ENCODE measurements around the gene TPM3.
"Not testable (repeated sequence)": the region's sequence is repeated elsewhere in the genome, so short reads cannot be mapped to it uniquely, and the experiment has no call there.

The TPM3 gene

DNA sequence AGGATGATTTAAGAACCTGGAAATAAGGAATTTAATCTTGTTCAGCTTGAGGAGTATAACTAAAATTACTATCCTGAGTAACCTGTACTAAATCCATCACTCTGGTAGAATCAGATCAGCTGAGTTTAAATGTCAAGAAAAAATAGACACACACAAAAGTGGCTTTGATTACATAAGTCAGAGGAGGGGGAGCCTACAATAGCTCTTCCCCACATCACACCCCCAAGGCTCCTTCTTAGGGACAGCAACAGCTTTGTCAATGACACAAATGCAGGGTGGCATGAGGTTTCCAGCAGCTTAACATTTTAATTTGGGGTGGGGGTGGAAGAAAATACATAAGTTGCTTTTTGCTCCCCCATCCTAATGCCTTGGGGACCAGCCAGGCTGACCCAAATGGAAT, 24.4 kb downstream of the TPM3 start:
- Mint-ChIP-seq H3K4me3 (no peak overlapping the region), H3K36me3 (ENCODE audit: low read depth) (peaks cover 87% of the 10 kb centered on the region), H3K4me1 (ENCODE audit: low read depth) (peaks cover 42% of the 10 kb centered on the region), H3K27me3 (no peaks in the 10 kb centered on the region), H3K9me3 (no peaks in the 10 kb centered on the region), H3K27ac (no peak overlapping the region)

- Mint-ChIP-seq H3K9me3 (no peaks in the 10 kb centered on the region), H3K36me3 (ENCODE audit: low read depth) (peaks cover 87% of the 10 kb centered on the region), H3K27me3 (no peaks in the 10 kb centered on the region), H3K27ac (no peak overlapping the region), H3K4me3 (no peak overlapping the region), H3K4me1 (ENCODE audit: low read depth) (peaks cover 36% of the 10 kb centered on the region)
These were observed 25.7 kb downstream of the TPM3 start for GRCh38 chr1:154166207-154166606.

- Mint-ChIP-seq H3K4me3 (peak overlapping the region; percentile 25), H3K9me3 (no peaks in the 10 kb centered on the region), H3K27me3 (no peaks in the 10 kb centered on the region), H3K27ac (peak overlapping the region; percentile 95), H3K36me3 (ENCODE audit: low read depth) (peaks cover 98% of the 10 kb centered on the region), H3K4me1 (ENCODE audit: low read depth) (peaks cover 71% of the 10 kb centered on the region)
These were observed 32.3 kb downstream of the TPM3 start for GRCh38 chr1:154159554-154159953.

DNA sequence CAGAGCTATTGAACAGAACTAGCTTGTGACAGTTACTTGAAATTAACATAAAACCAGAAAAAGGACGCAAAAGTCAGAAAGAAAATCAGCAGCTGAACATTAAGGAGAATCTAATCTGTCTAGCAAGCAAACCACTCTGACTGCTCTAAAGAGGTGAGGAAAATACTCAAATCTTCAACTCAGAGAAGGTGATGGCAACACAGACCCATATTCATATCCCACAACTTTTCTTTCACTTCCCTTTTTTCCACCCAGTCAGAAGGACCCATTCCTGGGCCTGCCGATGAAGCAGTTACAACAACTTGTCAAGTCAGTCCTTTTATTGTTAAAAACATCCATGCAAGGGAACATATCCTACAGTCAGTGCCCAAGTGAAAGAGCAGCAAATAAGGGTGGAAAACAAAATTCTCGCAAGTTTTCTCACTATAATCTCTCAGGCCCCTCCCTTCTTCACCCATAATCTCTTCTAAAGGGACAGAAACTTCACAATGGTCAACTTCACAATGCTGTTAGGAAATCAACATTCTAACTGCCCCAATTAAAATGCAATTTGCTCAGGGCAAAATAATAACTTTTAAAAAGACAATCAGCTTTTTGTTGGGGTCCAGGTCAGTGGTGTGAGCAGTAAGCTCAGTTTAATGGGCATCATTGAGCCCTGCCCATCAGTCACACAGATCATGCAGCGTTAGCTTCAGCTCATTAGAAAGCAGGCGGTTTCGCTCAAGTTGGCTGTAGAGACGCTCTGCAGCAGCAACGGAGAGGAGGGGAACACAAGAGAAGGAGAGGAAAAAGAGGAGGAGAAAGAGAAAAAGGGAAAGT, 33.4 kb downstream of the TPM3 start:
- Mint-ChIP-seq H3K27me3 (no peaks in the 10 kb centered on the region), H3K27ac (peak overlapping the region; percentile 95), H3K36me3 (ENCODE audit: low read depth) (peaks cover 97% of the 10 kb centered on the region), H3K4me1 (ENCODE audit: low read depth) (peaks cover 79% of the 10 kb centered on the region), H3K9me3 (no peaks in the 10 kb centered on the region), H3K4me3 (peak overlapping the region; percentile 74)

- Mint-ChIP-seq H3K36me3 (ENCODE audit: low read depth) (peaks cover 89% of the 10 kb centered on the region), H3K9me3 (no peaks in the 10 kb centered on the region), H3K4me1 (ENCODE audit: low read depth) (peaks cover 79% of the 10 kb centered on the region), H3K4me3 (peak overlapping the region; percentile 74), H3K27me3 (no peaks in the 10 kb centered on the region), H3K27ac (peak overlapping the region; percentile 95)
These were observed 34.2 kb downstream of the TPM3 start for GRCh38 chr1:154157520-154158306.

DNA sequence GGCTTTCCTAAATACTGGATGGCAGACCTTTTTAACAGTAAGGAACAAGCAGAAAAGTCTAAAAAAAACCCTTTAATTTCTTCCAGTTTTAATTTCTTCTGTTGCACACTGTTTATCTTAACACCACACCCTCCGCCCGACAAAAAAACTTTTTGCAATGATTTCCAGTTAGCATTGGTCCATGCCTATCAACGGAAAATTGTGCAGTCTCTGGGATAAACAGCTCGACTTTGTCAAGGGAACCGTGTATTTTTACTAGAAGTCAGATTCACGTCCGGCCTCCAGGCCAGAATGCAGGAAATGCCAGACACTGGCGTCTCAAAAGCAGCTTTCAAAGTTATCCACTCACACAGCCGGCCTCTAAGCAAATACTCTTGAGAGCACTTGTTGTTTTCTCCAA, 36.6 kb downstream of the TPM3 start:
- H3K27me3 Mint-ChIP-seq, result no peaks in the 10 kb centered on the region
- peaks cover 64% of the 10 kb centered on the region for H3K36me3 Mint-ChIP-seq (ENCODE audit: low read depth)
- no peak overlapping the region for H3K4me3 Mint-ChIP-seq
- peak overlapping the region; percentile 65 for H3K27ac Mint-ChIP-seq
- H3K4me1 Mint-ChIP-seq (ENCODE audit: low read depth), result peaks cover 63% of the 10 kb centered on the region
- no peaks in the 10 kb centered on the region for H3K9me3 Mint-ChIP-seq

DNA sequence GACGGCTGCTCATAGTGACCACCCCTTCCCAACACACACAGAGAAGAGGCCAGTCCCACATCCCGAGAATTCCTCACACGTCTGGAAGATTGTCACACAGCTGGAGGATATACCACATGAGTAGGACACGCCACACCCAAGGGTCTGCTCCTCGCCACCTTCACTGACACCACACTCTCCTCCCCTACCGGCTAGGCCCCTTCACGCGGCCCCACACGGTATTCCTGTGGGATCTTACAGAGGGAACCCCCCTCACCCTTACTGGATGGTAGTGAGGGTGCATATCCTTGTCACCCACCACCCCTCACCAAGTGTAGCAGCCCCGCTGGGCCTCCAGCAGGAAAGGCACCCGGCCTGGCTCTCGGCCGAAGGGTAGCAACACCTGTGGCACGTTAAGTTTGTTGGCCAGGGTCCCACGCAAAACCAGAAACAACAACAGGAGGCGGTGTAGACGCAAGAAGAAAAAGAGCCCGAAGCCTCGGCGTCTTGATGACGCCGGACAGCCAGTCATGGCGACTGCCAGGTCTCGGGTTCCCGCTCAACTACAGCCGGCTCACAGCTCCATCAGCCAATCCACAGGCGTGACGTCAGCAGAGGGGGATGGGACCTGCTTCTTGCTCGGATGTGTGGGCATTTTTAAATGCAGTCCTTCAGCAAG, 37.2 kb downstream of the TPM3 start, which contains the start of gene NUP210L:
NUP210L (minus strand) TSS at position 540 of the 658 bp plus-strand sequence.
- peaks cover 57% of the 10 kb centered on the region for H3K4me1 Mint-ChIP-seq (ENCODE audit: low read depth)

DNA sequence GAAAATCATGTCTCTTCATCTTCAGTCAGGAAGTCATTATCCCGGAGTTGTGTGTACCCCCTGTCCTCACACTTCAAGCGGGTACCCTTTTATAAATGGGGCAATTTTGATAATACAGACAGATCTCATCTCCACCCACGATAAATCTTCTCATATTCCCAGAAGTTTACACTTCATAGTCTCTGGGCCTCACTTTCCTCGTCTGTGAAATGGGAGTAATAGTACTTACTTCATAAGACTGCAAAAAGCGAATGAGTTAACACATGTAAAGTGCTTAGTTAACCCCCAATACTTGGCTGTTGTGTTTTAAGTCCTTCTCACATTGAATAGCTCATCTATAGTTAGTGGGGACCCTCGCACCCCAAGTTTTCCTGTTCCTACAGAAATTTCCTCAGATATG, 37.8 kb downstream of the TPM3 start:
- peak overlapping the region; percentile 9 for H3K27ac Mint-ChIP-seq
- peaks cover 52% of the 10 kb centered on the region for H3K36me3 Mint-ChIP-seq (ENCODE audit: low read depth)
- no peaks in the 10 kb centered on the region for H3K9me3 Mint-ChIP-seq
- no peaks in the 10 kb centered on the region for H3K27me3 Mint-ChIP-seq
- H3K4me3 Mint-ChIP-seq, result no peak overlapping the region
- peaks cover 51% of the 10 kb centered on the region for H3K4me1 Mint-ChIP-seq (ENCODE audit: low read depth)

More for the DNA sequence above, 37.2 kb downstream of the TPM3 start, which contains the start of gene NUP210L:
- peaks cover 58% of the 10 kb centered on the region for H3K36me3 Mint-ChIP-seq (ENCODE audit: low read depth)
- H3K4me3 Mint-ChIP-seq, result no peak within 1 kb of the TSS
- H3K9me3 Mint-ChIP-seq, result no peaks in the 10 kb centered on the region
- H3K27ac Mint-ChIP-seq, result peak within 1 kb of the TSS; percentile 65
- H3K27me3 Mint-ChIP-seq, result no peaks in the 10 kb centered on the region

DNA sequence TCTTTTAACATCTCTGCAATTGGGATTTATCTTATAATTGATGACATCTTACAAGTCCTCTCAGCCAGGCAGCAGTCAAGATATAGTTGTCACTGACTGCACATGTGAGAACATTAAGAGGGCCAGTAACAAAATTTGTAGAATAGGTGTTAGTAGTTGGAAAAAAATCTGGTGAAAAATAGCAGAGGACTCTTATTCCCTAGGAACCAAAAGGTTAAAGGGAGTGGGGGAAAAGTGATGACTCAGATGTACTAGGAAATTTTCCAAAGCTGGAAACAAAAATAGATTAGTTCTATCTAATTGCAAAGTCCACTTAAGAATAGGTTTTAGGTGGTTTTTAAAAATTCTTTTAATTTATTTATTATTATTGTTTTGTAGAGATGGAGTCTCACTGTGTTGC, 40.6 kb downstream of the TPM3 start:
- Mint-ChIP-seq H3K27ac (no peak overlapping the region), H3K36me3 (ENCODE audit: low read depth) (peaks cover 25% of the 10 kb centered on the region), H3K9me3 (no peaks in the 10 kb centered on the region), H3K27me3 (no peaks in the 10 kb centered on the region), H3K4me1 (ENCODE audit: low read depth) (peaks cover 30% of the 10 kb centered on the region), H3K4me3 (no peak overlapping the region)

DNA sequence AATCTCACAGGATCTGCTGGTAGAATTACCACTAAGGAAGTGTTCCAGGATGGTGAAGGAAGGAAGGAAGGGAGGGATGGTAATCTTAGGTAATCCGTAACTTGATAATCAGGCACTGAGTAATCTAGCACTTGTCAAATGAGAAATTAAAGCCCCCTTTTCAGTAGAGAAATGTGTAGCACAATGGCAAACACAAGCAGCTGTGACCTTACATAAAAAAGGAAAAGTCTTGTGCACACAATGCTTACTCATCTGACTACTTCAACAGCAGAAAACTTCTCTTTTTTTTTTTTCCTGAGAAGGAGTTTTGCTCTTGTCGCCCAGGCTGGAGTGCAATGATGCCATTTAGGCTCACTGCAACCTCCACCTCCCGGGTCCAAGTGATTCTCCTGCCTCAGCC, 43.1 kb downstream of the TPM3 start:
- H3K27ac Mint-ChIP-seq, result no peak overlapping the region
- H3K27me3 Mint-ChIP-seq, result no peaks in the 10 kb centered on the region
- H3K9me3 Mint-ChIP-seq, result no peaks in the 10 kb centered on the region
- H3K4me1 Mint-ChIP-seq (ENCODE audit: low read depth), result peaks cover 8% of the 10 kb centered on the region
- peaks cover 1% of the 10 kb centered on the region for H3K36me3 Mint-ChIP-seq (ENCODE audit: low read depth)
- no peak overlapping the region for H3K4me3 Mint-ChIP-seq

- not testable (repeated sequence) for H3K36me3 Mint-ChIP-seq (ENCODE audit: low read depth); H3K27ac Mint-ChIP-seq; H3K4me1 Mint-ChIP-seq (ENCODE audit: low read depth); H3K9me3 Mint-ChIP-seq; H3K4me3 Mint-ChIP-seq; H3K27me3 Mint-ChIP-seq
These were observed 44.4 kb downstream of the TPM3 start for GRCh38 chr1:154147505-154147904.

DNA sequence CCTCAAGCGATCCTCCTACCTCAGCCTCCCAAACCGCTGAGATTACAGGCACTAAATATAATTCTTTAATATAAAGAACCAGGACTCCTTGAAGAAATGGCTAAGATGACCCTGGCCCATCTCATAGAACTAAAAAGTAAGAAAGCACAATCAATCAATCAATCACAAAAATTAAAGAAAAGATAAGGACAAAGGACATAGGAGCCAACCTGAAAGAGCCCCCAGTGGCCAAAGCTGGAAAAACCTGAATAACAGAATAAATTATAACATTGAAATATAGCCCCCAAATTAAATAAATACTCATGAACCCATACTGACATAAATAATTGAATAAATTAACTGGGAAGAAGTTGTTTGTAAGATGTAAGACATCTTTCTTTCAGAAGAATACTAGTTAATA, 45.9 kb downstream of the TPM3 start:
- Mint-ChIP-seq H3K27ac (no peak overlapping the region), H3K4me1 (ENCODE audit: low read depth) (peaks cover 6% of the 10 kb centered on the region), H3K27me3 (no peaks in the 10 kb centered on the region), H3K9me3 (no peaks in the 10 kb centered on the region), H3K4me3 (no peak overlapping the region), H3K36me3 (ENCODE audit: low read depth) (no peaks in the 10 kb centered on the region)

DNA sequence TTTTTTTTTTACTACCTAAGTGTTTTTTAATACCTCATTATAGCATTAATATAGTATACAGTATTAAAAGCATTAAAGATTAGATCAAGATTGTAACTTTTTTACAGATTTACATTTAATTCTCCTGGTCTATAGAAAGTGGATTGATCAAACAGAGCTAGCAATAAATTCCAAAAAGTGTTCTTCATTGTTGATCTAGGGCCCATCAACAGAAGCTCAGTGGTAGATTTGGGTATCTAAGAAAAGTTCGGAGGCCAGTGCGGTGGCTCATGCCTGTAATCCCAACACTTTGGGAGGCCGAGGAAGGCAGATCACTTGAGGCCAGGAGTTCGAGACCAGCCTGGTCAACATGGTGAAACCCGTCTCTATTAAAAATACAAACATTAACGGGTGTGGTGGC, 49.5 kb downstream of the TPM3 start:
- peaks cover 6% of the 10 kb centered on the region for H3K4me1 Mint-ChIP-seq (ENCODE audit: low read depth)
- H3K36me3 Mint-ChIP-seq (ENCODE audit: low read depth), result no peaks in the 10 kb centered on the region
- no peak overlapping the region for H3K27ac Mint-ChIP-seq
- no peaks in the 10 kb centered on the region for H3K27me3 Mint-ChIP-seq
- H3K4me3 Mint-ChIP-seq, result no peak overlapping the region
- H3K9me3 Mint-ChIP-seq, result no peaks in the 10 kb centered on the region

- Mint-ChIP-seq H3K4me1 (ENCODE audit: low read depth) (peaks cover 6% of the 10 kb centered on the region), H3K9me3 (no peaks in the 10 kb centered on the region), H3K4me3 (no peak overlapping the region), H3K27ac (no peak overlapping the region), H3K36me3 (ENCODE audit: low read depth) (no peaks in the 10 kb centered on the region), H3K27me3 (no peaks in the 10 kb centered on the region)
These were observed 50.7 kb downstream of the TPM3 start for GRCh38 chr1:154141240-154141639.

- H3K27me3 Mint-ChIP-seq, result no peaks in the 10 kb centered on the region
- peak overlapping the region; percentile 36 for H3K27ac Mint-ChIP-seq
- no peaks in the 10 kb centered on the region for H3K9me3 Mint-ChIP-seq
- H3K36me3 Mint-ChIP-seq (ENCODE audit: low read depth), result no peaks in the 10 kb centered on the region
- peaks cover 6% of the 10 kb centered on the region for H3K4me1 Mint-ChIP-seq (ENCODE audit: low read depth)
- no peak overlapping the region for H3K4me3 Mint-ChIP-seq
These were observed 54.0 kb downstream of the TPM3 start for GRCh38 chr1:154137888-154138287.

Measured in stimulated activated naive CD8-positive, alpha-beta T cell treated with anti-CD3 and anti-CD28 coated beads, Interleukin-15, Interleukin-2, amounts not matched to agents 100 ng/mL and 50 ng/mL, for 24 hours (primary cell).